ENCODE data around the gene MPRIP. TPM values are rescaled to one million over a fixed set of nuclear protein-coding genes. Genes with fewer than 3 reads are reported as not detected.
"Not testable (repeated sequence)": the region's sequence is repeated elsewhere in the genome, so short reads cannot be mapped to it uniquely, and the experiment has no call there.

The MPRIP gene
- total RNA-seq, 1 donor from 2014 or later: 103 TPM

GRCh38 chr17:17126131-17127110, 84.2 kb downstream of the MPRIP start:
- no peak for DNase-seq (ENCODE audit: low read depth)

- no peak for DNase-seq (ENCODE audit: low read depth)
Observed at GRCh38 chr17:17127156-17127555, 84.9 kb downstream of the MPRIP start.

GRCh38 chr17:17127730-17128291, 85.6 kb downstream of the MPRIP start:
- DNase-seq (ENCODE audit: low read depth): no peak

GRCh38 chr17:17128476-17129075, 86.3 kb downstream of the MPRIP start:
- no peak for DNase-seq (ENCODE audit: low read depth)

- DNase-seq (ENCODE audit: low read depth): no peak
Observed at GRCh38 chr17:17129466-17129865, 87.2 kb downstream of the MPRIP start.

- DNase-seq (ENCODE audit: low read depth): no peak
Observed at GRCh38 chr17:17130077-17130844, 88.0 kb downstream of the MPRIP start.

GRCh38 chr17:17131839-17132238, 89.6 kb downstream of the MPRIP start:
- DNase-seq (ENCODE audit: low read depth): no peak

- DNase-seq (ENCODE audit: low read depth): no peak
Observed at GRCh38 chr17:17132746-17133145, 90.5 kb downstream of the MPRIP start.

- no peak for DNase-seq (ENCODE audit: low read depth)
Observed at GRCh38 chr17:17134051-17134956, 92.0 kb downstream of the MPRIP start.

- DNase-seq (ENCODE audit: low read depth): no peak
Observed at GRCh38 chr17:17134957-17135333, 92.7 kb downstream of the MPRIP start.

- not testable (repeated sequence) for DNase-seq (ENCODE audit: low read depth)
Observed at GRCh38 chr17:17136221-17136620, 94.0 kb downstream of the MPRIP start.

GRCh38 chr17:17137731-17138585, 95.7 kb downstream of the MPRIP start:
- DNase-seq (ENCODE audit: low read depth): no peak

GRCh38 chr17:17139972-17140589, 97.8 kb downstream of the MPRIP start:
- no peak for DNase-seq (ENCODE audit: low read depth)

GRCh38 chr17:17140590-17140980, 98.3 kb downstream of the MPRIP start:
- DNase-seq (ENCODE audit: low read depth): peak; percentile 83

GRCh38 chr17:17141279-17141678, 99.0 kb downstream of the MPRIP start:
- DNase-seq (ENCODE audit: low read depth): no peak

- no peak for DNase-seq (ENCODE audit: low read depth)
Observed at GRCh38 chr17:17141860-17142552, 99.7 kb downstream of the MPRIP start.

- no peak for DNase-seq (ENCODE audit: low read depth)
Observed at GRCh38 chr17:17142556-17142955, 100.3 kb downstream of the MPRIP start.

- no peak for DNase-seq (ENCODE audit: low read depth)
Observed at GRCh38 chr17:17143501-17143900, 101.2 kb downstream of the MPRIP start.

- no peak for DNase-seq (ENCODE audit: low read depth)
Observed at GRCh38 chr17:17144061-17144460, 101.8 kb downstream of the MPRIP start.

Data from renal cortical epithelial cell (primary cell).